Neural cell (in vitro differentiated cells): ENCODE results near the gene GGN. TPM values are rescaled to one million over a fixed set of nuclear protein-coding genes. Genes with fewer than 3 reads are reported as not detected.

ENCODE experiments used
- H2AFZ ChIP-seq: fragments of 200-600, 300-800 bp; sonication (generic), shearing (Covaris generic); 2 replicates; pipeline ENCODE4 v1.6.0; 2014; ENCODE audit warnings: low read depth, mild to moderate bottlenecking, antibody characterized with exemption, low read length, moderate library complexity
- H3F3A ChIP-seq: fragments of 200-600 bp; shearing (Covaris generic); 2 replicates; pipeline ENCODE4 v1.6.1; 2016; ENCODE audit warnings: mild to moderate bottlenecking, moderate library complexity, mixed read lengths, antibody characterized with exemption, low read length; ENCODE audit not compliant: insufficient read depth, poor library complexity, severe bottlenecking
- H3K27ac ChIP-seq: fragments of 200-600, 300-800 bp; sonication (generic), shearing (Covaris generic); 2 replicates; pipeline ENCODE4 v1.5.1; 2014; ENCODE audit warnings: mild to moderate bottlenecking, low read length, moderate library complexity
- H3K27me3 ChIP-seq: fragments of 300-800, 200-600 bp; sonication (generic), shearing (Covaris generic); 2 replicates; pipeline ENCODE4 v1.6.0; 2014; ENCODE audit warnings: mild to moderate bottlenecking, low read depth, low read length, moderate library complexity; ENCODE audit not compliant: insufficient read depth
- H3K36me3 ChIP-seq: fragments of 300-800, 200-600 bp; sonication (generic), shearing (Covaris generic); 2 replicates; pipeline ENCODE4 v1.5.1; 2014; ENCODE audit warnings: mild to moderate bottlenecking, antibody characterized with exemption, low read length, moderate library complexity; ENCODE audit not compliant: insufficient read depth
- H3K4me2 ChIP-seq: fragments of 300-800, 200-600 bp; sonication (generic), shearing (Covaris generic); 2 replicates; pipeline ENCODE4 v1.6.0; 2014; ENCODE audit warnings: mild to moderate bottlenecking, low read length
- H3K4me3 ChIP-seq: fragments of 300-800, 200-600 bp; sonication (generic), shearing (Covaris generic); 2 replicates; pipeline ENCODE4 v1.5.1; 2014; ENCODE audit warnings: mild to moderate bottlenecking, low read length, moderate library complexity
- H3K79me2 ChIP-seq: fragments of 200-600 bp; shearing (Covaris generic); replicated peaks from 2 replicates; pipeline ENCODE4 v1.6.0; 2014; ENCODE audit warnings: mild to moderate bottlenecking, low read length, moderate library complexity; ENCODE audit not compliant: insufficient read depth
- H3K9ac ChIP-seq: fragments of 300-800, 200-600 bp; sonication (generic), shearing (Covaris generic); 2 replicates; pipeline ENCODE4 v1.6.1; 2016; ENCODE audit warnings: mild to moderate bottlenecking, low read length, mixed read lengths
- H3K9me2 ChIP-seq: fragments of 200-600 bp; shearing (Covaris generic); 2 replicates; pipeline ENCODE4 v1.6.1; 2016; ENCODE audit warnings: mild to moderate bottlenecking, low read length, mixed read lengths; ENCODE audit not compliant: insufficient read depth
- H3K9me3 ChIP-seq: fragments of 200-600, 300-800 bp; sonication (generic), shearing (Covaris generic); 2 replicates; pipeline ENCODE4 v1.6.1; 2016; ENCODE audit warnings: mild to moderate bottlenecking, mixed run types, low read length, moderate library complexity, mixed read lengths
- H4K20me1 ChIP-seq: fragments of 200-600 bp; shearing (Covaris generic); 2 replicates; pipeline ENCODE4 v1.6.1; 2016; ENCODE audit warnings: mild to moderate bottlenecking, mixed run types; ENCODE audit not compliant: insufficient read depth
- EP300 ChIP-seq: fragments of 450-650 bp; conservative IDR thresholded peaks from 2 replicates; pipeline ENCODE4 v1.6.1; 2014; ENCODE audit warnings: antibody characterized with exemption, mild to moderate bottlenecking, moderate library complexity; ENCODE audit not compliant: poor library complexity, severe bottlenecking
- EZH2 ChIP-seq: fragments of 200-600, 300-800 bp; shearing (Covaris generic), sonication (generic); IDR thresholded peaks from 2 replicates; pipeline ENCODE4 v1.6.1; 2014; ENCODE audit warnings: antibody characterized with exemption, low read length, borderline replicate concordance, mild to moderate bottlenecking; ENCODE audit not compliant: insufficient read depth, poor library complexity, severe bottlenecking
- MXI1 ChIP-seq: fragments of 450-650 bp; conservative IDR thresholded peaks from 2 replicates; pipeline ENCODE4 v1.6.1; 2014; ENCODE audit warnings: antibody characterized with exemption, mild to moderate bottlenecking; ENCODE audit not compliant: poor library complexity, severe bottlenecking
- POLR2AphosphoS5 ChIP-seq: IDR thresholded peaks from 2 replicates; pipeline ENCODE4 v1.6.1; 2012
- polyA plus RNA-seq: library from polyadenylated mRNA; depleted of rRNA; stranded (reverse); fragments of >200 nt; gene quantifications from 2 replicates; pipeline ENCODE4 v1.2.3, GENCODE V29; 2014
- TF ChIP-seq, protein P1 (sequence below): fragments of 450-650 bp; IDR thresholded peaks from 2 replicates; pipeline ENCODE4 v1.5.1; 2014; ENCODE audit warnings: antibody characterized with exemption, mild to moderate bottlenecking, moderate library complexity; ENCODE audit not compliant: poor library complexity, severe bottlenecking

GGN gene
- polyA plus RNA-seq, 1 donor from 2014 or later, result 0.21 TPM

DNA sequence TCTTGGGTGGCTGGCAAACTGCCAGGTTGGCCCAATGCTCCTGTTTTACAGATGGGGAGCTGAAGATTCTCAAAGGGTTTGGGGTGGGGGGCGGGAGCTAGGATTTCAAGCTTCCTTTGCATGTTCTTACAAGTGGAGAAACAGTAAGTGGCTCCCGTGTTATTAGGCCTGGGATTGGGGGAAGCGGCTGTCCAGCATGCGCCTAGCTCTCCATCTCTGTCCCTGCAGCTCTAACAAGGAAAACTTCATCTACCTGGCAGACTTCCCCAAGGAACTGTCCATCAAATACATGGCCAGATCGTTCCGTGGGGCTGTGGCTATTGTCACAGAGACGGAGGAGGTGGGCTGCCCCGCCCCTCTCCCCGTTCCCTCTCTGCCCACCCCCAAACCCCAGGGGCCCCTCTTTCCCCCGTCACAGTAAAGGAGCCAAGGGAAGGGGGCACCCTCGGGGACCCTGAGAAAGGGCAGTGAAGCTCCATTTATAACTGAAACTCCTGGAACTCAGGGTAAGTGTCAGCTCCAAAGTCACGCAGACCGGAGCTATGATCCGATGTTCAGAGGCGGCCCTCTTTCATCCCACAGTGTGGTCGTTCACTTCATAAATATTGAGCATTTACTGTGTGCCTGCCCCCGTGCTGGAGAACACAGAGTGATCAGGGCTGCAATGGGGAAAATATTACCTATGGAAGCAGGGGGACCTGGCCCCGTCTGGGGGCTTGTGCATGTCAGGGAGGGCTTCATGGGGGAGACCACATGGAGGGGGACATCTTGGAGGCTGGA, 28.4 kb downstream of the GGN start:
- Histone ChIP-seq H3K9me3 (no peaks in the 10 kb centered on the region), H3K4me2 (no peak overlapping the region), H3K27ac (no peak overlapping the region), H3F3A (no peaks in the 10 kb centered on the region), H3K9me2 (no peaks in the 10 kb centered on the region), H3K36me3 (no peaks in the 10 kb centered on the region), H3K27me3 (peaks cover 23% of the 10 kb centered on the region), H3K79me2 (no peaks in the 10 kb centered on the region), H3K4me3 (no peak overlapping the region), H3K9ac (no peak overlapping the region), H4K20me1 (no peaks in the 10 kb centered on the region), H2AFZ (no peak overlapping the region)
- TF ChIP-seq, protein P1, sequence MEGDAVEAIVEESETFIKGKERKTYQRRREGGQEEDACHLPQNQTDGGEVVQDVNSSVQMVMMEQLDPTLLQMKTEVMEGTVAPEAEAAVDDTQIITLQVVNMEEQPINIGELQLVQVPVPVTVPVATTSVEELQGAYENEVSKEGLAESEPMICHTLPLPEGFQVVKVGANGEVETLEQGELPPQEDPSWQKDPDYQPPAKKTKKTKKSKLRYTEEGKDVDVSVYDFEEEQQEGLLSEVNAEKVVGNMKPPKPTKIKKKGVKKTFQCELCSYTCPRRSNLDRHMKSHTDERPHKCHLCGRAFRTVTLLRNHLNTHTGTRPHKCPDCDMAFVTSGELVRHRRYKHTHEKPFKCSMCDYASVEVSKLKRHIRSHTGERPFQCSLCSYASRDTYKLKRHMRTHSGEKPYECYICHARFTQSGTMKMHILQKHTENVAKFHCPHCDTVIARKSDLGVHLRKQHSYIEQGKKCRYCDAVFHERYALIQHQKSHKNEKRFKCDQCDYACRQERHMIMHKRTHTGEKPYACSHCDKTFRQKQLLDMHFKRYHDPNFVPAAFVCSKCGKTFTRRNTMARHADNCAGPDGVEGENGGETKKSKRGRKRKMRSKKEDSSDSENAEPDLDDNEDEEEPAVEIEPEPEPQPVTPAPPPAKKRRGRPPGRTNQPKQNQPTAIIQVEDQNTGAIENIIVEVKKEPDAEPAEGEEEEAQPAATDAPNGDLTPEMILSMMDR, result no peak
- no peak for TF ChIP-seq EP300

DNA sequence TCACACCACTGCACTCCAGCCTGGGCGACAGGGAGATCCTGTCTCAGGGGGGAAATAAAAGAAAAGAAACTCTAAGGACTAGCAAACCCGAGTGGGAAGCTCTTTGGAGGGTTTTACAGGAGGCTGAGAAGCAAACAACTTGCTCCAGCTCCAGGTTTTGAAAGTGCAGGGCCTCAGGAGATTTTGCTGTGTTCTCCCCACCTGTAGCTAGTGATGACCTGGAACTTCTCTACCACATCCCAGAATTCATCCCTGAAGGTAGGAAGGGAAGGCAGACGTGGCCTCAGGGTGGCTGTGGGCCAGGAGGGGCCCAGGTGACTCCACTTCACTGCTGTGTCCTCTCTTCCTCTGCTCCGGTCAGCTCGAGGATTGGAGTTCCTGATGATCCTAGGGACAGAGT, 29.8 kb downstream of the GGN start:
- Histone ChIP-seq H3K9me3 (no peaks in the 10 kb centered on the region), H3K9me2 (no peaks in the 10 kb centered on the region), H3K4me3 (no peak overlapping the region), H2AFZ (no peak overlapping the region), H3K9ac (no peak overlapping the region), H3K27ac (no peak overlapping the region), H3K4me2 (no peak overlapping the region), H3F3A (no peaks in the 10 kb centered on the region), H3K79me2 (no peaks in the 10 kb centered on the region), H4K20me1 (no peaks in the 10 kb centered on the region), H3K27me3 (peaks cover 23% of the 10 kb centered on the region), H3K36me3 (no peaks in the 10 kb centered on the region)
- TF ChIP-seq EP300, result no peak
- no peak for TF ChIP-seq EZH2
- no peak for TF ChIP-seq POLR2AphosphoS5
- TF ChIP-seq, protein P1, result no peak

DNA sequence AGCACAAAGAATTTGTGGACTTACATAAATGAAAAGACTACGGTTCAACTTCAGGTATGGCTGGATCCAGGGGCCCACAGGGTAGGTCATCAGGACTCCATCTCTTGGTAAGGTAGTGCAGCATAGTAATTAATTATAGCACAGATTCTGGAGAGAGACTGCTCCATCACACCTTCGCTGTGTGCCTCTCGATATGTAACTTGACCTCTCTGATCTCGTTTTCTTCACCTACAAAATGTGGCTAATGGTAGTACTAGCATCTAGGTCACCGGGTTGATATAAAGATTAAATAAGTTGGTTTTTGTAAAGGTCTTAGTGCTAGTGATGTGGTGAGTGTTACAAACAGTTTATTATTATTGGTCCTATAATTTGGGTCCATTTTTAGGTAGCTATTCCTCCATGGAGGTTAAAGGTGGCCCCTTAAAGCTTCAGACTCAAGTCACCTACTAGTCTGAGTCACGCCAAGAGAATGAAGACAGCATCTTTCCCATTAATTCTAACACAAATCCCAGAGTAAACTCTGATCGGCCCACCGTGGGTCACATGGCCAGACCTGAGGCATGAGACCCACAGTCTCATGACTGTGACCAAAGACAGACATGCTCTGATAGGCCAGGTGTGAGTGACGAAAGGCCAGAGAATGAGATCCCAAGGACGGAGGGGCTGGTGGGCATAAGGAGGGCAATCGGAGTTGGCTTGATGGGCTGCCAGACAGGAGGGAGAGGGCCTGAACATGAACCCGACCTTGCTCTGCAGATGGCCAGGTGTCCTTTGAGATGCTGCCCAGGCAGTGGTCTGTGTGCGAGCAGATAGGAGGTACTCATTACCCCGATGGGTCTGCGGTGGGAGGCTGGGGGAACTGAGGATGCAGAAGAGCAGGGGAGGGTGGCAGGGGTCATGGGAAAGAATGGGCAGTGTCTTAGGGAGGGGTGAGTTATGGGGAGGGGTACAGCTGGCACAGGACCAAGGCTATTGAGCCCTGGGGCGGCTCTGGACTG, 31.8 kb downstream of the GGN start:
- Histone ChIP-seq H3K36me3 (no peaks in the 10 kb centered on the region), H3F3A (no peaks in the 10 kb centered on the region), H3K27me3 (peaks cover 6% of the 10 kb centered on the region), H2AFZ (no peak overlapping the region), H3K9me3 (no peaks in the 10 kb centered on the region), H3K27ac (no peak overlapping the region), H3K4me3 (no peak overlapping the region), H3K4me2 (no peak overlapping the region), H3K9ac (no peak overlapping the region), H3K79me2 (no peaks in the 10 kb centered on the region), H4K20me1 (no peaks in the 10 kb centered on the region), H3K9me2 (no peaks in the 10 kb centered on the region)
- TF ChIP-seq EP300 (no peak), MXI1 (no peak)
